Activated T-cell treated with anti-CD3 and anti-CD28 coated beads, Interleukin-2, amount 50 U/mL, for 4 hours (primary cell): ENCODE data around the gene SEMA5B. TPM values are rescaled to one million over a fixed set of nuclear protein-coding genes. Genes with fewer than 3 reads are reported as not detected.

Experiments
- ATAC-seq, 2 donors: fragments of 200-7000 bp; cut with Tn5 transposase; one replicate each; pipeline ENCODE4 v1.10.0; 2021
- DNase-seq: peaks from one replicate; pipeline ENCODE4 v3.0.0-alpha.2; 2020
- H3K27me3 Mint-ChIP-seq: one replicate; pipeline ENCODE4 v1.8.0; 2021; ENCODE audit warnings: low read depth, mixed read lengths
- H3K36me3 Mint-ChIP-seq: one replicate; pipeline ENCODE4 v1.8.0; 2022; ENCODE audit warnings: mixed read lengths; ENCODE audit not compliant: insufficient read depth
- H3K4me1 Mint-ChIP-seq: one replicate; pipeline ENCODE4 v1.8.0; 2021; ENCODE audit warnings: low read depth, mixed read lengths
- H3K4me3 Mint-ChIP-seq: one replicate; pipeline ENCODE4 v1.8.0; 2021; ENCODE audit warnings: mild to moderate bottlenecking, moderate library complexity, mixed read lengths
- H3K9me3 Mint-ChIP-seq: one replicate; pipeline ENCODE4 v1.8.0; 2021; ENCODE audit warnings: mixed read lengths
- total RNA-seq, 3 donors: library from RNA; stranded (reverse); gene quantifications; one replicate each; pipeline ENCODE4 v1.2.1, GENCODE V29; 2021

The SEMA5B gene
- total RNA-seq, 3 donors from 2014 or later, result not detected

DNA sequence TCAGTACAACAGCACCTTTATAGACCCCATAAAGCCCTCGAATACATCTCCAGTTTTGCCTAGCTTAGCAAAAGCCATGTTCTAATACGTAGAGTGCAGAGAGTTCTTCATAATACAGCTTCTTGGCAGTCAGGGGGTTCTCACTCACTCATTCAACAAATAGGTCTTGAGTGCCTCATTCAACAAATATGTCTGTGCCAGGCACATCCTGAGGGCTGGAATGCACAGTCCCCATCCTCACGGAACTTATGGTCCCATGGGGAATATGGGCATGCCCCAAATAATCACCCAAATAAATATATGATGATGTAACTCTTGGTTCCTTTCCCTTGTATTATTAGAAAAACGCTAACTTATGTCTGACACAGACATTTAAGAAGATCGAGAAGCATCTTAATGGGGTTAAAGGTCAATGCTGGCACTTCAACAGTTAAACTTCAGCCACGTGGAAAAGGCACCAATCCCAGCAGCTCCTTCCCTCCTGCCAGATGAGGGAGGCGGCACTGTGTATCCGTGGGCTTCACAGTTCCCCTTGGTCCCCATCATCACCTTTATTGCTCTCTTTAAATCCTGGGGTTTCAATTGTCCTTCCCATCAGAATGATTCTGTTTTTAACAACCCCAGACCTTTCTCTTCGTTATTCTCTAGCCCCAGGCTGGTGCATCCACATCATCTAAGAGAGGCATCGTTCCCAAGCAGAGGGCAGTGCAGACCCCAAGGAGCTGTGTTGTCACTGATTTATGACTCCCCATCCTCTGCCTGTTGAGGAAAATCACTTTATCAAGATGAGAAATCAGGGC is 18.9 kb upstream of the SEMA5B start:
- ATAC-seq, result no peak
- no peak overlapping the region for H3K4me3 Mint-ChIP-seq
- H3K9me3 Mint-ChIP-seq, result no peaks in the 10 kb centered on the region
- peaks cover 20% of the 10 kb centered on the region for H3K27me3 Mint-ChIP-seq
- no peaks in the 10 kb centered on the region for H3K36me3 Mint-ChIP-seq
- no peak for DNase-seq
- no peaks in the 10 kb centered on the region for H3K4me1 Mint-ChIP-seq

DNA sequence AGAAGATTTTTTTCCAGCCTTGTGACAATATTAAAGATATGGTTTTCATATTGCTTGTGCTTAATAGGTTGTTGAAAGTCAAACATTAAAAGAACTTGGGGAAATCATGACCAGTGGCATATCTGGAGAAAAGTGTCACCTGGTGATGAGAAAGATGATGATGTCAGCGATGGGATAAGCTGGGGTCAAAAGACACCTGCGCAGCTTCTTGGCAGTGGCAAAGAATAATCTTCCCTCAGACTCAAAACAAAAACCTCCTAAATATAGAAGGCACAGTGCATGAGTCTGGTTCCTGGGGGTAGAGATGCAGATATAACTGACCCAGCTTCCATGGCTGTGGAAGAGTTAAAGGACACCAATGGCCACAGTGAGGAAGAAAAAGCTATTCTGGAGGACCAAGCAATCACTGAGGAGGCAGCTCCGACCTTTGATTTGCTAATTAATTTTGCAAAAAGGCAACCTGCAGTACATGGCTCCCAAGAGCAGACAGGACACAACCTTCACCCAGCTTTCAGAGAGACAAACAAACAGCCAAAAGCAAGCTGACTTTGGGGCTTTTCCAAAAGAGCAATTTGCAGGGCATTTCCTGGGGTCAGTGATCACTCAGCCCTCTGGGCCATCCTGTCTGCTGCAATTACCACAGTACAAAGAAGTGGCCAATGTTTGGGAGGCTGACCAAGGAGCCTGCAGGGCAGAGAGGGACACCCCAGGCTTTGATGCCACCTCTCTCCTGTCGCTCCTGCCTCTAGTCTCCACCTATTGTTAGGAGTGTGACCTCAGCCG is 17.6 kb upstream of the SEMA5B start:
- DNase-seq (no peak), ATAC-seq (no peak)
- H3K4me1 Mint-ChIP-seq, result no peaks in the 10 kb centered on the region
- no peaks in the 10 kb centered on the region for H3K36me3 Mint-ChIP-seq
- H3K9me3 Mint-ChIP-seq, result no peaks in the 10 kb centered on the region
- no peak overlapping the region for H3K4me3 Mint-ChIP-seq
- peaks cover 29% of the 10 kb centered on the region for H3K27me3 Mint-ChIP-seq

DNA sequence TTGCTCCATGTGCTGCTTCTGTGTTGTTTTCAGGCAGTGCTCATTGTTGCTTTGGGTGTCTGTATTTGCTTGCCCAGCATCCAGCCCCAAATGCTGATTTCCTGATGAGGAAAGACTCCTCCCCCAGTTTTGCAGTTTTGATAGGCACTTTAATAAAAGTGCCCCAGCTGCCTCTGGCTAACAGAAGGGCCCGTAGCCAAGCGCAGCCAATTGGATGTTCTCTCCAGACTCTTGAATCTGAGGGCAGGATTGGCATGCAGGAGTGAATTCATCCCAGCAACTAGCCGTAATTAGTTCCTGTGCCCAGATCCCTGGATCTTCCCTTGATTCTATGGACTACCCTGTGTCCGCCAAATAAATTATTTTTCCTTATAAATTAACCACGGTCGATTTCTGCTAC is 14.8 kb upstream of the SEMA5B start:
- no peaks in the 10 kb centered on the region for H3K4me1 Mint-ChIP-seq
- ATAC-seq, result no peak
- H3K4me3 Mint-ChIP-seq, result no peak overlapping the region
- H3K36me3 Mint-ChIP-seq, result no peaks in the 10 kb centered on the region
- H3K27me3 Mint-ChIP-seq, result peaks cover 39% of the 10 kb centered on the region
- DNase-seq, result no peak
- no peaks in the 10 kb centered on the region for H3K9me3 Mint-ChIP-seq

DNA sequence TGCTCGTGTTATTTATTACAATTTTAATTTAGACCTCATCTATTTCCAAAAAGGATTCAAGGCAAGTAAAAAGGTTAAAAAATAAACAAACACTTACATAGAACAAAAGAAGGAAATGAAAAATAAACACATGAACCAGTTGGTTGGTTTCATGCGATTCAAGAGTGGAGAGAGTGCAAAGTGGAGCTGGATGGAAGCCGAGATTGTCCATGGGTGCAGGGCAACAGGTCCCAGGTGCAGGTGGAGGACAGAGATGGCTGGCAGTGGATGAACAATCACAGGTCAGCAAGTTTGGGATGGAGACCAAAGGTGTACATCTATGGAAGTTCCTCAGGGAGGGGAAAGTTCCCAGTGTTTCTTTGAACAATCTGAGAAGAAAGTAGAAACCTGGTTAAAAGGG is 11.6 kb upstream of the SEMA5B start:
- Mint-ChIP-seq H3K27me3 (peaks cover 52% of the 10 kb centered on the region), H3K4me3 (no peak overlapping the region), H3K36me3 (no peaks in the 10 kb centered on the region), H3K9me3 (no peaks in the 10 kb centered on the region), H3K4me1 (no peaks in the 10 kb centered on the region)
- ATAC-seq, result no peak
- DNase-seq, result no peak

DNA sequence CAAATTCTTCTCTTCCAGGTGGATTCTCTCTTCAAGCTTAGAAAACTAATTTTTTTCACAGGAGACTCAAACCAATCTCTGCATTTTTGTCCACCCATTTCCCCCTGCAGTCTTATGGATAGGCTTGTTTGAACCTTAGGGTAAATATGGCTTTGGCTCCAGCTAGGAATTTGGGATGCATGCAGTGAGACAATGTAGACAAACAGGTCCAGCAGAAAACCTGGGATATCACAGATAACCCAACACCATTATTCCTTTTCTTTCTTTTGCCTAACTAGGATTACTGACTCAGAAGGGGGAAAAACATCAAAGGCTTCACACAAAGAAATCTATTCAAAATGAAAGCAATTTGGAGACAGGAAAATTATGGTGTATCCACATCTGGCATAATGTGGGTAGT is 11.2 kb upstream of the SEMA5B start:
- Mint-ChIP-seq H3K9me3 (no peaks in the 10 kb centered on the region), H3K36me3 (no peaks in the 10 kb centered on the region), H3K4me1 (no peaks in the 10 kb centered on the region), H3K27me3 (peaks cover 51% of the 10 kb centered on the region), H3K4me3 (no peak overlapping the region)
- DNase-seq (no peak), ATAC-seq (no peak)

DNA sequence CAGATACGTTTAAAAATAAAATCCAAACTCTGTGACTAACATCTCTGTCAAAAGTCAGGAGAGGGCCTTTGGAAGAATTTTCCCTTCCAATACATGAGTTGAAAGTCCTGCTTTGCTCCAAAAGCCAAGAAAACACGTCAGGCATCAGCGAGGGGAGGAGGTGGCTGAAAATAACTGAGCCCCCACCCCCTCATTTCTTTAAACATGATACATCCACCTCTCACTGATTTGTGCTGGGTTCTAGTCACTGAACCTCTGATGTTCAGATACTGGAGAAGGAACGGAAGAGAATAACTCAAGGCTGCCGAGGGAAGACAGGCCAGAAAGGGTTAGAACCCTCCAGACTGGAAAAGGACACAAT is 9.4 kb upstream of the SEMA5B start:
- H3K27me3 Mint-ChIP-seq, result peaks cover 51% of the 10 kb centered on the region
- no peaks in the 10 kb centered on the region for H3K9me3 Mint-ChIP-seq
- H3K4me3 Mint-ChIP-seq, result no peak overlapping the region
- H3K4me1 Mint-ChIP-seq, result no peaks in the 10 kb centered on the region
- DNase-seq (no peak), ATAC-seq (no peak)
- no peaks in the 10 kb centered on the region for H3K36me3 Mint-ChIP-seq

DNA sequence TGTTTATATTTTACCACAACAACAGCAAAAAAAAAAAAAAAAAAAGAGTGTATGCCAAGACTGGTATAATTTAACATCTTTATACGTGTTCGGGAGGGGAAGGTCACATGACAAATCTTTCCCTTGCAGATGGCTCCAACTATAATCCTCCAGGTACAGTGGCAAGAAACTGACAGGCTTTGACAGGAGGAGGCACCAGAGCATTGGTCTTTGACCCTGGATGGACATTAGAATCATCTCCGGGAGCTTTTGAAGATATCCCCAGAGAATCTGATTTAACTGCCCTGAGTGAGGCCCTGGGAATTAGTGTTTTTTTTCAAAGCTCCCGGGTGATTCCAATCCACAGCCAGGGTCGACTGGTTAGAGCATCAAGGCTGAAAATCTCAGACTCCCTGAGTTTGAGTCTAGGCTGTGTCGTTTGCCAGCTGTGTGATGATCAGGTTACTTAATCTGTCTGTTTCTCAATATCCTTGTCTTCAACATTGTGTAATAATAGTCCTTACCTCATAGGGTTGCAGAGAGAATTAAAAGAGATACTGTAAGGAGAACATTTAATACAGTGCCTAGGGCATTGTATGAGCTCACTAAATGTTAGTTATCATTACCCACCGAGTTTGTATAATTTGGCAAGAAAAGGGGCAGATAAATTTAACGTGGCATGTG is 8.9 kb upstream of the SEMA5B start:
- Mint-ChIP-seq H3K4me3 (no peak overlapping the region), H3K36me3 (no peaks in the 10 kb centered on the region), H3K9me3 (no peaks in the 10 kb centered on the region), H3K27me3 (peaks cover 47% of the 10 kb centered on the region), H3K4me1 (no peaks in the 10 kb centered on the region)
- no peak for DNase-seq
- no peak for ATAC-seq

DNA sequence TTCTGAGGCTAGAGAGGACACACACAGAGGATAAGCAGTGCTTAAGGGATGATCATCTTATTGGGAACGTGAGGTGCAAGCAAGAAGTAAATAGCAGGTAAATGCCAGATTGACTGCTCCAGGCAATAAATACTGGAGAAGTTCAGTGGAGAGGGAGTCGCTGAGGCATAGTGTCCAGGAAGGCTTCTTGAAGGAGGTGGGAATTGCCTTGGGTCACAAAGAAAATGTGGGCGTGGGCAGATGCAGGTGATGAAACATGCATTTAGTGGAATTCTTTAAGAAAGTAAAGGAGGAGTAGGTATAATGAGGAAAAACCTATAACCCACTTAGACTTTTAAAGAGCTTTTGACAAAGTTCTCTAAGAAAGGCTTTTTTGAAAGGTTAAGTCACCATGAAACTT is 7.4 kb upstream of the SEMA5B start:
- no peak for ATAC-seq
- H3K9me3 Mint-ChIP-seq, result no peaks in the 10 kb centered on the region
- peaks cover 39% of the 10 kb centered on the region for H3K27me3 Mint-ChIP-seq
- DNase-seq, result no peak
- H3K4me1 Mint-ChIP-seq, result no peaks in the 10 kb centered on the region
- H3K4me3 Mint-ChIP-seq, result no peak overlapping the region
- H3K36me3 Mint-ChIP-seq, result no peaks in the 10 kb centered on the region

DNA sequence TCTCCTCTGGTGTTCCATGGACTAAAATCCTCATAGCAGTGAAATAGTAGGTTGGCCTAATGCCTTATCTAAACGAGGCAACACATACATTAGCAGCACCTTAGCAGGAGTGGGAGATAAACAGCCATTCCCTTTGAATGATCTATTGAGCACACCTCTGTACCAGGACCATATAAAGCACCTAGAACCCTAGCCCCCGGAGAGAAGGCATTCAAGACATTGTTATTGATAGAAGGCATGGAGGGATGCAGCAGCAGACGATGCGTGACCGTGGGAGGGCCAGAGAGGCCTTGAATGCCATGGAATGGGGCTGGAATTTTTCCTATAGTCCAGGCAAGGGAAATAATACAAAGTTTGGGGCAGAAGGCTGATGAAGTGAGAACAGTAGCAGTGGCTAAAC is 6.6 kb upstream of the SEMA5B start:
- Mint-ChIP-seq H3K4me3 (no peak overlapping the region), H3K4me1 (no peaks in the 10 kb centered on the region), H3K27me3 (peaks cover 45% of the 10 kb centered on the region), H3K9me3 (no peaks in the 10 kb centered on the region), H3K36me3 (no peaks in the 10 kb centered on the region)
- no peak for DNase-seq
- ATAC-seq, result no peak

DNA sequence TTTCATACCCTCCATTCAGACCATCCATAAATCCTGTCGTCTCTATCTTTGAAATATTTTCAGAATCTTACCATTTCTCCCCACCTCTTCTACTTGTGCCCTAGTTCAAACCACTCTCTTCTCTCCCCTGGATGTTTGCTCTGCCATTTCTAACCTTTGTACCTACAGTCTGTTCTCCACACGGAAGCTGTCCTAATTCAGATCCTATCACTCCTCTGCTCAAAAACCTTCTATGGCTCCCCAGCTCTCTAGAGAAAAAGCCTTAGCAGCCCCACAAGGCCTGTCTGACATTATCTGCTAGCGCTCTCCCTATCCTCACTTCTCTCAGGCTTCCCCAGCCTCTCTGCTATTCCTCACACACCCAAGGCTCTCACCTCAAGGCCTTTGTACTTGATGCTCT is 4.5 kb upstream of the SEMA5B start:
- no peaks in the 10 kb centered on the region for H3K36me3 Mint-ChIP-seq
- H3K4me1 Mint-ChIP-seq, result peaks cover 8% of the 10 kb centered on the region
- no peaks in the 10 kb centered on the region for H3K9me3 Mint-ChIP-seq
- peaks cover 49% of the 10 kb centered on the region for H3K27me3 Mint-ChIP-seq
- H3K4me3 Mint-ChIP-seq, result no peak overlapping the region
- DNase-seq (no peak), ATAC-seq (no peak)

DNA sequence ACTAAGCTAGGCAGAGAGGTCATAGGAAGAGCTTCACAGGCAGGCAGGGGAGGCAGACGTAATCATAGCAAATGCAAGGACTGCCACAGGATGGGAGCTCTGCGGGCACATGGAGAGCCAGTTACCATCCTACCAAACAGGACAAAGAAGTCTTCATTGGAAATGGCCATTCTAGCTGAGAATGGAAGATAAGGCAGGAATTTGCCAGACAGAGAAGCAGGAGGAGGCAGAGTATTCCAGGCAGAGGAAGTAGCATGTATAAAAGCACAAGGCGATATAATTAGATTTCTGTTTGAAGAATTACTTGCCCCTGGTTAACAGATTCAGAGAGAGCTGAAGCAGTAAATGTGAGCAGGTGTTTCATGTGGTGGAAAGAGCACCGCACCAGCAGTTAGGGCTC is 3.5 kb upstream of the SEMA5B start:
- no peaks in the 10 kb centered on the region for H3K36me3 Mint-ChIP-seq
- H3K27me3 Mint-ChIP-seq, result peaks cover 51% of the 10 kb centered on the region
- peaks cover 15% of the 10 kb centered on the region for H3K4me1 Mint-ChIP-seq
- no peak for ATAC-seq
- H3K9me3 Mint-ChIP-seq, result no peaks in the 10 kb centered on the region
- DNase-seq, result no peak
- H3K4me3 Mint-ChIP-seq, result no peak overlapping the region

DNA sequence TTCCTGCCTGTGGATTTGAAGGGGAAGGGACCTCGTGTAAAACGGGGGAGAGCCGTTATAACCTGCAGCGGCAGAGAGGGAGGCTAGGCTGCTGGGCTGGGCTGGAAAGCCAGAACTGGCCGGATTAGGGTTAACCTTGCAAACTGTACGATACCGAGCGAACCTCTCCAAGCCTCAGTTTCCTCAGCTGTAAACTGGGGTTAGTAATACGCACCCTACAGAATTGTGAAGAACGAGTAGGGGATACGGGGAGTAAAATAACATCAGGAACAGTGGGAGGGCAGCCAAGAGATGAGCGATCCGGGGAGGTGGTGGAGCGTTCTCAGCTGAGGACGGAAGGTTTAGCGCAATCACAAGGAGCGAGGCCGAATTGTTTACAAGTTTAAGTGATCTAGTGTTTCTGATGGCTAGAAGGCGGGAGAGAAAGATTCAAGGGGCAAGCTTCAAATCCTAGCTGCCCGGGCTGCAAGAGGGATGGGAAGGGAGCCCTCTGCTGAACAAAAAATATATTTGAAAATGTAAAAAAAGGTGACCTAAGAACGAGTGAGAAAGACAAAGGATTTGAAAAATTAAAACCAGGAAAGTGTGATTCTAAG is 768 bp upstream of the SEMA5B start:
- ATAC-seq (peak; percentile 32 to 41), DNase-seq (no peak)
- Mint-ChIP-seq H3K27me3 (peaks cover 58% of the 10 kb centered on the region), H3K36me3 (no peaks in the 10 kb centered on the region), H3K9me3 (no peaks in the 10 kb centered on the region), H3K4me3 (peak overlapping the region; percentile 83), H3K4me1 (peaks cover 18% of the 10 kb centered on the region)

DNA sequence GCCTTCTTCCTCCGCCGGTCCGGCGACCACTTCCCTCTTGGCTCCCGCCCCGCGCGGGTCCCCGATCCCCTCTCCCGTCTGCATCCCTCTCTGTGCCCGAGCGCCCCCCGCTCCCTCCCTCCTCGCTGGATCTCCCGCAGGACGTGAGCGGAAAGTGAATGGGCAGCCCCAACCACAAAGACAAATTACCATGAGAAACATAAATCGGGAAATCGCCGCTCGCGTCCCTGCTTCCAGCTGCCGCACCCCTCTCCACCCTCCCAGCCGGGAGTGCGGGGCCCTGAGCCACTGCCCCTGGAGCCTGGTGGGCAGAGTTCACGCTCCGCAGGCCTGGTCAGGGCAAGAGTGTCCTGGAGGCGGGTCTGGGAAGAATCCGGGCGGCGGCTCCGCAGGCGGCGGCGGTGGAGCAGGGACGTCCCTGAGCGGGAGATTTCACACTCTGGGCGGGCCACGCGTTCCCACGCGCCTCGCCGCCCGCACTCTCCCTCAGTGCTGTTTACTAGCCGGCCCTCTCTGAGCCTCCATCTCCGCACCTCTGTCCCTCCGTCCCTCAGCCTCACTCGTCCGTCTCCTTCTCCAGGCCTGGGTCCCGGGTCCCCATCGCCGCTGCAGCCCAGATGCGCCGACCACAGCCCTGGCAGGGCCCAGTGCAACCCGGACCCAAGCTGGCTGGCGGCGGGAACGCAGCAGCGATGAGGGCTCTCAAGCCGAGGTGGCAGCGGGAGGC is 835 bp downstream of the SEMA5B start:
- H3K4me3 Mint-ChIP-seq, result peak overlapping the region; percentile 62
- H3K36me3 Mint-ChIP-seq, result no peaks in the 10 kb centered on the region
- DNase-seq, result no peak
- H3K9me3 Mint-ChIP-seq, result no peaks in the 10 kb centered on the region
- ATAC-seq, result peak; percentile 33 to 42
- H3K27me3 Mint-ChIP-seq, result peaks cover 61% of the 10 kb centered on the region
- H3K4me1 Mint-ChIP-seq, result peaks cover 18% of the 10 kb centered on the region
